Measurements from ENCODE around the gene NLRC5. TPM values are rescaled to one million over a fixed set of nuclear protein-coding genes. Genes with fewer than 3 reads are reported as not detected.
"Not testable (repeated sequence)": the region's sequence is repeated elsewhere in the genome, so short reads cannot be mapped to it uniquely, and the experiment has no call there.

Gene NLRC5
- total RNA-seq, 1 donor from 2014 or later: 1.5 TPM

GRCh38 chr16:57107321-57107922 is 118.1 kb downstream of the NLRC5 start:
- no peak overlapping the region for H3K27ac Mint-ChIP-seq (ENCODE audit: unreplicated experiment)
- H3K36me3 Mint-ChIP-seq (ENCODE audit: unreplicated experiment): no peaks in the 10 kb centered on the region
- DNase-seq: no peak
- no peak for TF ChIP-seq CTCF (IDR thresholded peaks at IDR 0.05; ENCODE audit: partially characterized antibody, unreplicated experiment)
- H3K4me1 Mint-ChIP-seq (ENCODE audit: low read depth, unreplicated experiment): no peaks in the 10 kb centered on the region
- H3K9me3 Mint-ChIP-seq (ENCODE audit: unreplicated experiment): no peaks in the 10 kb centered on the region
- no peaks in the 10 kb centered on the region for H3K27me3 Mint-ChIP-seq (ENCODE audit: unreplicated experiment)
- no peak overlapping the region for H3K4me3 Mint-ChIP-seq (ENCODE audit: unreplicated experiment)

GRCh38 chr16:57108432-57108831 is 119.1 kb downstream of the NLRC5 start:
- Mint-ChIP-seq H3K36me3 (ENCODE audit: unreplicated experiment) (no peaks in the 10 kb centered on the region), H3K27ac (ENCODE audit: unreplicated experiment) (no peak overlapping the region), H3K27me3 (ENCODE audit: unreplicated experiment) (no peaks in the 10 kb centered on the region), H3K9me3 (ENCODE audit: unreplicated experiment) (no peaks in the 10 kb centered on the region), H3K4me1 (ENCODE audit: low read depth, unreplicated experiment) (no peaks in the 10 kb centered on the region), H3K4me3 (ENCODE audit: unreplicated experiment) (no peak overlapping the region)
- no peak for DNase-seq
- no peak for TF ChIP-seq CTCF (IDR thresholded peaks at IDR 0.05; ENCODE audit: partially characterized antibody, unreplicated experiment)

GRCh38 chr16:57109259-57110105 is 120.1 kb downstream of the NLRC5 start:
- not testable (repeated sequence) for H3K4me1 Mint-ChIP-seq (ENCODE audit: low read depth, unreplicated experiment); H3K9me3 Mint-ChIP-seq (ENCODE audit: unreplicated experiment); DNase-seq; H3K27ac Mint-ChIP-seq (ENCODE audit: unreplicated experiment); H3K27me3 Mint-ChIP-seq (ENCODE audit: unreplicated experiment); H3K36me3 Mint-ChIP-seq (ENCODE audit: unreplicated experiment); H3K4me3 Mint-ChIP-seq (ENCODE audit: unreplicated experiment)

GRCh38 chr16:57110937-57111336 is 121.6 kb downstream of the NLRC5 start:
- no peaks in the 10 kb centered on the region for H3K36me3 Mint-ChIP-seq (ENCODE audit: unreplicated experiment)
- H3K4me3 Mint-ChIP-seq (ENCODE audit: unreplicated experiment): no peak overlapping the region
- no peaks in the 10 kb centered on the region for H3K27me3 Mint-ChIP-seq (ENCODE audit: unreplicated experiment)
- H3K27ac Mint-ChIP-seq (ENCODE audit: unreplicated experiment): no peak overlapping the region
- peaks cover 3% of the 10 kb centered on the region for H3K4me1 Mint-ChIP-seq (ENCODE audit: low read depth, unreplicated experiment)
- no peak for TF ChIP-seq CTCF (IDR thresholded peaks at IDR 0.05; ENCODE audit: partially characterized antibody, unreplicated experiment)
- H3K9me3 Mint-ChIP-seq (ENCODE audit: unreplicated experiment): no peaks in the 10 kb centered on the region
- no peak for DNase-seq

GRCh38 chr16:57111420-57111819 is 122.1 kb downstream of the NLRC5 start:
- H3K4me3 Mint-ChIP-seq (ENCODE audit: unreplicated experiment): no peak overlapping the region
- H3K9me3 Mint-ChIP-seq (ENCODE audit: unreplicated experiment): no peaks in the 10 kb centered on the region
- DNase-seq: no peak
- H3K27ac Mint-ChIP-seq (ENCODE audit: unreplicated experiment): no peak overlapping the region
- no peak for TF ChIP-seq CTCF (IDR thresholded peaks at IDR 0.05; ENCODE audit: partially characterized antibody, unreplicated experiment)
- no peaks in the 10 kb centered on the region for H3K36me3 Mint-ChIP-seq (ENCODE audit: unreplicated experiment)
- H3K27me3 Mint-ChIP-seq (ENCODE audit: unreplicated experiment): no peaks in the 10 kb centered on the region
- peaks cover 3% of the 10 kb centered on the region for H3K4me1 Mint-ChIP-seq (ENCODE audit: low read depth, unreplicated experiment)
